EL (cell line): Measurements from ENCODE around the gene CALR.
"Not testable (repeated sequence)": the region's sequence is repeated elsewhere in the genome, so short reads cannot be mapped to it uniquely, and the experiment has no call there.

Experiments used
- DNase-seq: peaks from one replicate; pipeline ENCODE4 v3.0.0-alpha.2; 2016

The CALR gene

GRCh38 chr19:12935071-12935470 is 3.3 kb upstream of the CALR start:
- DNase-seq, result no peak

- DNase-seq, result no peak
Observed at GRCh38 chr19:12936582-12936981, 1.8 kb upstream of the CALR start.

- DNase-seq, result peak; percentile 31
Observed at GRCh38 chr19:12937093-12937926, 1.1 kb upstream of the CALR start.

GRCh38 chr19:12938779-12939601 is 581 bp downstream of the CALR start:
- DNase-seq, result peak; percentile 41

GRCh38 chr19:12939975-12940423 is 1.6 kb downstream of the CALR start:
- no peak for DNase-seq

GRCh38 chr19:12940897-12941296 is 2.5 kb downstream of the CALR start:
- DNase-seq, result no peak

GRCh38 chr19:12943437-12944044 is 5.1 kb downstream of the CALR start:
- no peak for DNase-seq

GRCh38 chr19:12944104-12944674 is 5.8 kb downstream of the CALR start:
- no peak for DNase-seq

GRCh38 chr19:12945479-12946091 is 7.2 kb downstream of the CALR start, which contains the start of gene RAD23A:
TSS of gene RAD23A (plus strand) at chr19:12945862. CDS start at chr19:12945949, 87 bp downstream.
- DNase-seq, result peak; percentile 98

- DNase-seq, result peak; percentile 81
Observed at GRCh38 chr19:12946092-12946721, 7.8 kb downstream of the CALR start.

- no peak for DNase-seq
Observed at GRCh38 chr19:12946731-12947496, 8.5 kb downstream of the CALR start.

- no peak for DNase-seq
Observed at GRCh38 chr19:12947702-12948611, 9.5 kb downstream of the CALR start.

GRCh38 chr19:12948612-12949362 is 10.4 kb downstream of the CALR start:
- no peak for DNase-seq

- DNase-seq, result no peak
Observed at GRCh38 chr19:12949363-12950283, 11.2 kb downstream of the CALR start.

- DNase-seq, result not testable (repeated sequence)
Observed at GRCh38 chr19:12952050-12952449, 13.6 kb downstream of the CALR start.

GRCh38 chr19:12952488-12953137 is 14.2 kb downstream of the CALR start:
- peak; percentile 83 for DNase-seq

- no peak for DNase-seq
Observed at GRCh38 chr19:12953138-12953798, 14.9 kb downstream of the CALR start.
